HepG2 (cell line): Measurements from ENCODE around the gene CDC42EP1. TPM values are rescaled to one million over a fixed set of nuclear protein-coding genes. Genes with fewer than 3 reads are reported as not detected.

Experiments used
- AHR ChIP-seq: IDR thresholded peaks from 2 replicates; pipeline ENCODE4 v1.6.1; 2018; ENCODE audit warnings: missing genetic modification reagents, missing compliant biosample characterization
- ARNT ChIP-seq: fragments of 450-650 bp; IDR thresholded peaks from 2 replicates; pipeline ENCODE4 v1.6.1; 2017
- CEBPB ChIP-seq: IDR thresholded peaks from 2 replicates; pipeline ENCODE4 v1.6.1; 2011; ENCODE audit warnings: low read depth, low read length, improper control_type of control experiment, borderline replicate concordance
- FOXM1 ChIP-seq: sonication (generic); formaldehyde crosslinking; IDR thresholded peaks from 2 replicates; pipeline ENCODE4 v1.5.0; 2020; ENCODE audit warnings: missing genetic modification reagents
- GPN1 ChIP-seq: sonication (generic); formaldehyde crosslinking; IDR thresholded peaks from 2 replicates; pipeline ENCODE4 v1.5.1; 2020; ENCODE audit warnings: missing genetic modification reagents, borderline replicate concordance
- KMT2B ChIP-seq: IDR thresholded peaks from 2 replicates; pipeline ENCODE4 v1.6.1; 2016; ENCODE audit warnings: missing genetic modification reagents, missing compliant biosample characterization
- MIER3 ChIP-seq: IDR thresholded peaks from 2 replicates; pipeline ENCODE4 v1.6.1; 2016; ENCODE audit warnings: missing compliant biosample characterization, borderline replicate concordance
- MXD1 ChIP-seq: sonication (generic); formaldehyde crosslinking; IDR thresholded peaks from 2 replicates; pipeline ENCODE4 v1.4.0; 2020; ENCODE audit warnings: mild to moderate bottlenecking, missing genetic modification reagents
- NR2F1 ChIP-seq, 2 experiments: fragments of 450-650 bp in 1 of 2; formaldehyde crosslinking in 1 of 2; IDR thresholded peaks; 2 replicates each; pipeline versions ENCODE4 v1.5.0 to v1.6.1; 2016 to 2020; ENCODE audit warnings: mild to moderate bottlenecking in 1 of 2, missing compliant biosample characterization in 1 of 2, missing genetic modification reagents in 1 of 2, moderate library complexity in 1 of 2
- ONECUT2 ChIP-seq: sonication (generic); formaldehyde crosslinking; IDR thresholded peaks from 2 replicates; pipeline ENCODE4 v1.4.0; 2020; ENCODE audit warnings: missing genetic modification reagents
- RBAK ChIP-seq: sonication (generic); formaldehyde crosslinking; IDR thresholded peaks from 2 replicates; pipeline ENCODE4 v1.5.1; 2020; ENCODE audit warnings: mild to moderate bottlenecking, missing genetic modification reagents
- RNF219 ChIP-seq: sonication (generic); formaldehyde crosslinking; IDR thresholded peaks from 2 replicates; pipeline ENCODE4 v1.5.0; 2020; ENCODE audit warnings: mild to moderate bottlenecking, missing genetic modification reagents
- SP140L ChIP-seq: sonication (generic); formaldehyde crosslinking; IDR thresholded peaks from 2 replicates; pipeline ENCODE4 v1.4.0; 2020; ENCODE audit warnings: missing genetic modification reagents, borderline replicate concordance
- SP4 ChIP-seq: sonication (generic); formaldehyde crosslinking; IDR thresholded peaks from 2 replicates; pipeline ENCODE4 v1.8.1; 2023; ENCODE audit warnings: mild to moderate bottlenecking, missing genetic modification reagents
- THAP11 ChIP-seq: IDR thresholded peaks from 2 replicates; pipeline ENCODE4 v1.6.1; 2016; ENCODE audit warnings: missing biosample characterization, missing genetic modification reagents
- TRIM24 ChIP-seq: sonication (generic); formaldehyde crosslinking; IDR thresholded peaks from 2 replicates; pipeline ENCODE4 v1.8.0; 2022; ENCODE audit warnings: mild to moderate bottlenecking, missing genetic modification reagents
- ZFP36L1 ChIP-seq: sonication (generic); formaldehyde crosslinking; IDR thresholded peaks from 2 replicates; pipeline ENCODE4 v1.8.0; 2022; ENCODE audit warnings: mild to moderate bottlenecking, missing genetic modification reagents, moderate library complexity
- ZKSCAN5 ChIP-seq: sonication (generic); formaldehyde crosslinking; IDR thresholded peaks from 2 replicates; pipeline ENCODE4 v1.5.1; 2020; ENCODE audit warnings: mild to moderate bottlenecking, missing genetic modification reagents
- ZNF17 ChIP-seq: sonication (generic); formaldehyde crosslinking; IDR thresholded peaks from 2 replicates; pipeline ENCODE4 v1.5.0; 2020; ENCODE audit warnings: mild to moderate bottlenecking, missing genetic modification reagents
- ZNF362 ChIP-seq: sonication (generic); formaldehyde crosslinking; IDR thresholded peaks from 2 replicates; pipeline ENCODE4 v1.4.0; 2020; ENCODE audit warnings: missing genetic modification reagents, mild to moderate bottlenecking, borderline replicate concordance
- ZNF430 ChIP-seq: sonication (generic); formaldehyde crosslinking; IDR thresholded peaks from 2 replicates; pipeline ENCODE4 v1.9.0; 2021; ENCODE audit warnings: mild to moderate bottlenecking, missing genetic modification reagents
- ZNF576 ChIP-seq: sonication (generic); formaldehyde crosslinking; IDR thresholded peaks from 2 replicates; pipeline ENCODE4 v1.4.0; 2020; ENCODE audit warnings: mild to moderate bottlenecking, missing genetic modification reagents
- ZNF784 ChIP-seq: sonication (generic); formaldehyde crosslinking; IDR thresholded peaks from 2 replicates; pipeline ENCODE4 v1.5.1; 2020; ENCODE audit warnings: missing genetic modification reagents, mild to moderate bottlenecking, borderline replicate concordance
- ZSCAN12 ChIP-seq: sonication (generic); formaldehyde crosslinking; IDR thresholded peaks from 2 replicates; pipeline ENCODE4 v1.9.0; 2021; ENCODE audit warnings: mild to moderate bottlenecking, missing genetic modification reagents
- polyA plus RNA-seq, 8 experiments: library from polyadenylated mRNA; depleted of rRNA in 3 of 8; stranded (reverse) in 7 of 8; unstranded in 1 of 8; fragments of >200 nt; fragmentation: Illumina TruSeq in 4 of 8; extraction: Trizol in 4 of 8; gene quantifications; 2 replicates each; pipeline versions ENCODE4 v1.2.1 to v1.2.3, GENCODE V29; 2011 to 2016; ENCODE audit warnings: low read depth in 4 of 8, missing spikeins in 1 of 8, mixed read lengths in 1 of 8; ENCODE audit not compliant: insufficient read depth in 1 of 8
- total RNA-seq, 5 experiments: library from RNA; depleted of rRNA; stranded (reverse); fragments of >200 nt; fragmentation: Illumina TruSeq; extraction: Trizol; gene quantifications; 2 replicates each; pipeline ENCODE4 v1.2.3, GENCODE V29; 2016; ENCODE audit warnings: low read depth in 1 of 5

CDC42EP1 gene
- total and polyA plus RNA-seq, 2 of the 13 experiments (the other 11 are each of a cell fraction or from before 2014, with no cell fraction given): 17.1 to 29.5 TPM

DNA sequence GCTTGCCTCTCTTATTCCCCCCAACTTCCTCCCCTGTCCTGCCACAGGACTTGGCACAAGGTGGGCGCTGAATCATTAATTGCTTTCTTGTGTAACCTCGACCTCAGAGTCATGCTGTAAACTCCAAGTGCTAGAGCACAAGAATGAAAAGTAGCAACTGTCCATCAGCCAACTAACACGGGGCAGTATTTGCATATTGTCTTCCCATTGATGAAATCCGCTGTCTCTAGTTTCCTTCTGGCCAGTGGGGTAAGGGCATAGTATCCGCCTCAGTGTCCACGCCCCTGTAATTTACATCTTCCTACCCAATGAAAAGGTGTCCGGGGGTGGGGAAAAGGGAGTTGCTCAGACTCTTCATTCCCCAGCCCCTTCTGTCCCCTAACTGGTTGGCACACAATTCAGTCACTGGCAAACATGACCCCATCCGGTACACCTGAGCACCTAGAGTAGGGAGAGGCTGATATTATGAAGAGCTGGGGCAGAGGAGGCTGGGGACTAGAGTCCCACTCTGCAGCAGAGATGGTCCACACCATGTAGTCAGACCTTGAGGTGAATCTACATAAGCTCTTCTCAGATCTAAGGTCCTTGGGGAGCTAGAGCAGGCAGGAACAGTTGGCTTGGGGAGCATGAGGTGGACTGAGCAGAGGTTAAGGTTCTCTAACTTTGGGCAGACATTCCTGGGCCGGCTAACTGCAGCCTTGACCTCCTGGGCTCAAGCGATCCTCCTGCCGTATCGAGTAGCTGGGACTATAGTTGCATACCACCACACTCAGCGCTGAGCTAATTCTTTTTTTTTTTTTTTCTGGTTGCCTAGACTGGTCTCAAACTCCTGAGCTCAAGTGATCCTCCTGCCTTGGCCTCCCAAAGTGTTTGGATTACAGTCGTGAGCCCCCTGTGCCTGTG, 41.5 kb downstream of the CDC42EP1 start (continued):
- no peak for TF ChIP-seq ZNF784 (CRISPR knock-in tag)
- TF ChIP-seq ZNF576: no peak
- no peak for TF ChIP-seq ZNF430 (CRISPR knock-in tag)
- TF ChIP-seq AHR (CRISPR knock-in tag): no peak
- no peak for TF ChIP-seq MXD1 (CRISPR knock-in tag)
- TF ChIP-seq ZFP36L1 (CRISPR knock-in tag): no peak
- no peak for TF ChIP-seq RNF219 (CRISPR knock-in tag)
- 0 out of 2 replicates have a peak, but pooled peaks have one; percentile 32 for TF ChIP-seq KMT2B (CRISPR knock-in tag)
- TF ChIP-seq SP4: peak; percentile 61; the same call in 1 of the 2 replicates
- TF ChIP-seq ZSCAN12 (CRISPR knock-in tag): no peak
- TF ChIP-seq THAP11 (CRISPR knock-in tag): peak; percentile 36; the same call in 1 of the 2 replicates
- peak; percentile 69 for TF ChIP-seq ZNF362
- no peak for TF ChIP-seq ARNT
- TF ChIP-seq TRIM24 (CRISPR knock-in tag): no peak
- no peak for TF ChIP-seq ZNF17 (CRISPR knock-in tag)
- TF ChIP-seq ZKSCAN5 (CRISPR knock-in tag): no peak
- peak in 1 of 2 experiments; percentile 17; a peak in 1 of 4 replicates for TF ChIP-seq NR2F1 (CRISPR knock-in tag; IDR thresholded peaks at IDR 0.05)
- TF ChIP-seq ONECUT2 (CRISPR knock-in tag): no peak
- TF ChIP-seq RBAK (CRISPR knock-in tag): no peak
- TF ChIP-seq GPN1 (CRISPR knock-in tag): no peak
- no peak for TF ChIP-seq FOXM1
- TF ChIP-seq SP140L (CRISPR knock-in tag): no peak
- TF ChIP-seq MIER3 (CRISPR knock-in tag): 0 out of 2 replicates have a peak, but pooled peaks have one; percentile 14
- peak; percentile 51; the same call in 1 of the 2 replicates for TF ChIP-seq CEBPB
